Stimulated activated CD4-positive, alpha-beta T cell treated with anti-CD3 and anti-CD28 coated beads, Interleukin-12 subunit alpha, Interleukin-12 subunit beta, amount 100 ng/mL, for 24 hours (primary cell): ENCODE measurements around the gene SLCO4A1.
A peak's percentile ranks its signal among the peaks of the same experiment; 100 is the strongest.

Source experiments
- DNase-seq, 2 experiments: peaks; one replicate each; pipeline ENCODE4 v3.0.0-alpha.2; 2020; ENCODE audit warnings: low read depth in 2 of 2

SLCO4A1 gene

DNA sequence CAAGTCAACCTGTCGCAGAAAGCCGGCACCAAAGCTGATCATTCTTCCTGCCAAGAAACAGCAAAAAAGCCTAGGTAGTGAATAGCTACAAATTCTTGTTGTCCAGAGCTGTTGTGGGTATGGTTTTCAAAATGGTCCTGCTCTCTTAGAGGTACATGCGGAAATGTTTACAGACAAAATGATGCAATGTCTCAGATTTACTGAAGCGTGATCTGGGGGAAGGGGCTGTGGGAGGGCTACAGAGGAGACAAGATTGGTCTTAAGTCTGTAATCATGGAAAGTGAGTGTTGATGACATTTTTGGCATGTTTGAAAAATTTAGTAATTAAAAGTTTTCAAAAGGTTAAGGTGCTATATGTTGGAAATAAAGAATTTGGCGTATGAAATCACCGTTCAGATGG lies 72.5 kb downstream of the SLCO4A1 start:
- DNase-seq: no peak

GRCh38 chr20:62715201-62715600 lies 72.9 kb downstream of the SLCO4A1 start:
- DNase-seq: no peak

GRCh38 chr20:62716198-62716940 lies 74.1 kb downstream of the SLCO4A1 start:
- peak in 1 of 2 experiments; percentile 17 for DNase-seq

DNA sequence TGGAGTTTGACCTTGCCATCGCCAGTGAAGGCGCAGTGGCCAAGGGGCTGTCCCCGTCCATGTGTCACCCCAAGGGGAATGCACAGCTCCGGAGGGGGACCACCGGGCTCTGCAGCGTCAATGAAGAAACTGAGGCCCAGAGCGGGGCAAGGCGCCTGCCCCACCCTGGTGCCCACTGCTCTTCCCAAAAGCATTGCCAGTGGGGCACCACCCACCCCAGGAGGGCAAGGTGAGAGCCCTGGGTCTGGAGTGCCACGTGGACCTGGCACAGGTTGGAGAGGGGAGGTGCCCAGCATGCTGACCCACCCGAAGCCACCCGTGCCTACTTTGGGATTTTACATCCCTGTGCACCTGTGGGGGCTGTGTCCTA lies 74.6 kb downstream of the SLCO4A1 start:
- DNase-seq: no peak

GRCh38 chr20:62717933-62718332 lies 75.6 kb downstream of the SLCO4A1 start:
- DNase-seq: no peak

DNA sequence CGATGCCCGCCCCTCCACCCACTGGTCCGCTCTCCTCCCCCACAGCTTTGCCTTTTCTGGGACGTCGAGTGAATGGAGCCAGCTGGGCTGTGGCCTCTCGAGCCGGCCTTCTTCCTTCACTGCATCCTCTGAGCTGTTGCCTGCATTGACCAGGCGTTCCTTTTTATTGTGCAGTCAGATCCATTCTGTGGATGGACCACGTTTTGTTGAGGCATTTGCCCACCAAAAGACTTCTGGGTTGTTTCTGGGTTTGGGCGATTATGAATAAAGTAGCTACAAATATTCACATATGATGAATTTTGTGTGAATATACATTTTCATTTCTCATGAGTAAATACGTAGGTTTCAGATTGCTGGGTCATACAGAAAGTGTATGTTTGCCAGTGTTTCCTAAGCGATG lies 76.2 kb downstream of the SLCO4A1 start:
- no peak for DNase-seq

GRCh38 chr20:62719250-62719935 lies 77.1 kb downstream of the SLCO4A1 start:
- no peak for DNase-seq
